NT2/D1 (cell line): Measurements from ENCODE around the gene GBX1.
A peak's percentile ranks its signal among the peaks of the same experiment; 100 is the strongest.

Experiments used
- DNase-seq: peaks from one replicate; pipeline ENCODE4 v3.0.0-alpha.2; 2011; ENCODE audit warnings: low read depth, low spot score
- H3K27me3 ChIP-seq: 2 replicates; pipeline ENCODE4 v1.6.0; 2011; ENCODE audit warnings: mild to moderate bottlenecking; ENCODE audit not compliant: insufficient read length, insufficient read depth
- H3K36me3 ChIP-seq: 2 replicates; pipeline ENCODE4 v1.6.1; 2011; ENCODE audit warnings: mild to moderate bottlenecking, low read length, mixed read lengths; ENCODE audit not compliant: insufficient read depth, insufficient read length
- H3K4me1 ChIP-seq: 2 replicates; pipeline ENCODE4 v1.5.1; 2011; ENCODE audit not compliant: insufficient read depth, insufficient read length
- H3K4me3 ChIP-seq: 2 replicates; pipeline ENCODE4 v1.5.1; 2011; ENCODE audit warnings: low read depth; ENCODE audit not compliant: insufficient read length
- H3K9ac ChIP-seq: 2 replicates; pipeline ENCODE4 v1.6.0; 2011; ENCODE audit warnings: low read depth; ENCODE audit not compliant: insufficient read length
- H3K9me3 ChIP-seq: 2 replicates; pipeline ENCODE4 v1.5.1; 2011; ENCODE audit warnings: mild to moderate bottlenecking, low read length; ENCODE audit not compliant: insufficient read depth
- SUZ12 ChIP-seq: IDR thresholded peaks from 2 replicates; pipeline ENCODE4 v1.6.1; 2011; ENCODE audit not compliant: insufficient read length, insufficient read depth; ENCODE audit errors: extremely low read depth
- YY1 ChIP-seq: IDR thresholded peaks from 2 replicates; pipeline ENCODE4 v1.6.1; 2011; ENCODE audit not compliant: insufficient read length, insufficient read depth
- ZNF274 ChIP-seq: IDR thresholded peaks from 2 replicates; pipeline ENCODE4 v1.6.1; 2011; ENCODE audit warnings: mild to moderate bottlenecking, low read depth, low read length

Gene GBX1

DNA sequence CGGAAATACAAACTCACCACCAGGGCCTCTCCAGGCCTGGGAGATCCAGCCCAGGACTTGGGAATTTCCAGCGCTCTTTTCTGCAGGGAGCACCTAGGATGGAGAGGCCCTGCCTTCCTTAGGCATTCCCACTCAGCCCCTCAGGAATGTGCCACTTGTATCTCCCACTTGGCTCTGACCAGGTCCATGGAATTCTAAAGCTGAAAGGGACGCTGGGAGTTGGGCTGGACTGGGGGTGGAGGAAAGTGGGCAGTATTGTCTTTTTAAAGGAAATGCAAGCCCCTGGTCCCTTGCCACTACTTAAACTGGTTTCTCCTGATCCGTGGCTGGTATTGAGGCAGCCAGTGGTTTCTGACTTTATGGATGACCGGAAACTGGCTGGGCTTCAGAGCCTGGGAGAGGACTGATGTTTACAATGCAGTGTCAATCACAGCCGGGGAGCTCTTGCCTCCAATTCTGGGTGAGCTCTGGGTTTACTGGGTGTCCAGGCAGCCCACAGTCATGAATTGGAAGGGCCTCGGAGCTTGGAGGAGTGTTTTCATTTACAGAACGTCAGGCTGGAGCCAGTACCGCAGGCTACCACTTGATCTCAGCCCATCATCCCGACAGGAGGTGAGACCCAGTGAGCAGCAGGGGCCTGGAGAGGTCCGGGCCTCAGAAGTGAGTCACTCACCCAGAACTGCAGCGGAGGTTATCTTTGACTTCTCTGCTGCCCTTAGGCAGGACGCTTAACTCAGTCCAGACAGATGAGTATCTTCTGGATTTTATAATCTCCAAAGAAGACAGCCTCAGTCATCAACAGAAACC is 53.9 kb downstream of the GBX1 start:
- no peak for TF ChIP-seq SUZ12
- no peak for TF ChIP-seq ZNF274
- TF ChIP-seq YY1 = no peak
- Histone ChIP-seq H3K27me3 (no peaks in the 10 kb centered on the region), H3K4me3 (peak overlapping the region; percentile 40), H3K9me3 (no peaks in the 10 kb centered on the region), H3K4me1 (peaks cover 23% of the 10 kb centered on the region), H3K9ac (peak overlapping the region; percentile 76), H3K36me3 (peaks cover 22% of the 10 kb centered on the region)
- no peak for DNase-seq

- Histone ChIP-seq H3K36me3 (no peaks in the 10 kb centered on the region), H3K9me3 (no peaks in the 10 kb centered on the region), H3K9ac (no peak overlapping the region), H3K27me3 (no peaks in the 10 kb centered on the region), H3K4me1 (peaks cover 20% of the 10 kb centered on the region), H3K4me3 (no peak overlapping the region)
- TF ChIP-seq ZNF274 = no peak
- no peak for TF ChIP-seq YY1
- TF ChIP-seq SUZ12 = no peak
- no peak for DNase-seq
These were observed 56.4 kb downstream of the GBX1 start for GRCh38 chr7:151110941-151111645.

DNA sequence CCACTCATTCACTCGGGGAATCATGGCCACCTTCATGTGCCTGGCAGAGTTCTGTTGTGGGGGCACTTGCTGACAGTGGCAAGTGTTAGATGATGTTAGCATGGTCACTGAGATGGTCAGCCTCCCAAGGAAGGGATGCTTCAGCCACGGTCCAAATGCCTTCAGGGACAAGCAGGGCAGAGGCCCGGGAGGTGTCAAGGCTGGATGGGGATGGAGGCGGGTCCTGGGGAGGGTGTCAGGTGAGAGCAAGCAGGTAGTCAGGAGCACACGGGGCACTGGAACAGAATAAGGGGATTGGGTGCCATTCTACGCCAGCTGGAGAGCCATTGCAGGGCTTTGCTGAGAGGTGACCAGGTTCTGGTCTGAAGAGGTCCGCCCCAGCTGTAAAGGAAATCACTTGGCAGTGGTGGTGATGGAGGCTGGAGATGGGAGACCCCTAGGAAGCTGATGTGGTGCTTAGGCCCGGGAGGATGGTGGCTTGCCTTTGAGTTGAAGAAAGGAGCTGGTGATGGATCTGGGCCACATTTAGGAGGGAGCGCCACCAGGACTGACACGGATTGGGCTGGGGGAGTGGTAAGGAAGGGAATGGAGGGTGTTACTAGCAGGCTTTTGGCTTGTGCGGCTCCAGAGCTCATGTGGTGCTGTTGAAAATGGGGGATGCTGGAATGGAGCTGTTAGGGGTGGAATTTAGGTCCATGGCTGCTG is 57.1 kb downstream of the GBX1 start:
- Histone ChIP-seq H3K36me3 (no peaks in the 10 kb centered on the region), H3K9ac (no peak overlapping the region), H3K27me3 (no peaks in the 10 kb centered on the region), H3K9me3 (no peaks in the 10 kb centered on the region), H3K4me3 (no peak overlapping the region), H3K4me1 (peaks cover 16% of the 10 kb centered on the region)
- no peak for DNase-seq
- TF ChIP-seq SUZ12 = no peak

DNA sequence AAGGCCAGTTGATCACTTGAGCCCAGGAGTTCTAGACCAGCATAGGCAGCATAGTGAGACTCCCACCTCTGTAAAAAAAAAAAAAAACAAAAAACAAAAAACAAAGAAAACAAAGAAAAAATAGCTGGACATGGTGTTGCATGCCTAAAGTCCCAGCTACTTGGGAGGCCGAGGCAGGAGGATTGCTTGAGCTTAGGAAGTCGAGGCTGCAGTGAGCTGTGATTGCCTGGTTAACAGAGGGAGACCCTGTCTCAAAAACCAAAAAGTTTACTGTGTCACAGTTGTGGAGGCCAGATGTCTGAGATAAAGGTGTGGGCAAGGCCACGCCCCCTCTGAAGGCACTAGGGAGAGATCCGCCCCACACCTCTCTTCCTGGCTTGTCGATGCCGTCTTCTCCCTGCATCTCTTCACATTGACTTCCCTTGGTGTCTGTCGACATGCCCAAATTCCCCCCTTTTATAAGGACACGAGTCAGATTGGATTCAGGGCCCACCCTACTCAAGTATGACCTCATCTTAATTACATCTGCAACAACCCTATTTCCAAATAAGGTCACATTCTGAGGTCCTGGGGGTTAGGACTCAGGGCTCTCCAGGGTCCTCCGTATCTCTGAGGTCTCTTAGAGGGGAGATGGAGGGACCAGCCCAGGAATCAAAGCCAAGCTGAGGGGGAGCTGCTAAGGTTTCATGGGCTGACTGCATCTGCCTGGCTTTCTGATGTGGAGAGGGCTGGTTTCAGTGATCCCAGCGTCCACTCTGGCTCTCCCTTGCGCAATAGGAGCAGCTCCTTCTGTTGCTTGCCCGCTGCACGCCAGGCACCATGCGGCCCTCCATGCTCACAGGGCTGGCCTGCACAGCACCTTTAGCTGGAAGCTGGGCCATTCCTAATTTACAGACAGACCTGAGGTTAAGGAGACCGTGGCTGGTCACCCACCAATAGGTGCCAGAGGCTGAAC is 58.1 kb downstream of the GBX1 start:
- Histone ChIP-seq H3K27me3 (no peaks in the 10 kb centered on the region), H3K9me3 (no peaks in the 10 kb centered on the region), H3K4me3 (no peak overlapping the region), H3K4me1 (peaks cover 15% of the 10 kb centered on the region), H3K36me3 (peaks cover 6% of the 10 kb centered on the region), H3K9ac (no peak overlapping the region)
- no peak for TF ChIP-seq ZNF274
- TF ChIP-seq SUZ12 = no peak
- no peak for TF ChIP-seq YY1
- no peak for DNase-seq

- H3K9me3 ChIP-seq = no peaks in the 10 kb centered on the region
- no peak for DNase-seq
- no peaks in the 10 kb centered on the region for H3K27me3 ChIP-seq
- peaks cover 12% of the 10 kb centered on the region for H3K36me3 ChIP-seq
- H3K9ac ChIP-seq = no peak overlapping the region
- peaks cover 9% of the 10 kb centered on the region for H3K4me1 ChIP-seq
- H3K4me3 ChIP-seq = no peak overlapping the region
- TF ChIP-seq ZNF274 (no peak), SUZ12 (no peak), YY1 (no peak)
These were observed 59.6 kb downstream of the GBX1 start for GRCh38 chr7:151107882-151108281.

DNA sequence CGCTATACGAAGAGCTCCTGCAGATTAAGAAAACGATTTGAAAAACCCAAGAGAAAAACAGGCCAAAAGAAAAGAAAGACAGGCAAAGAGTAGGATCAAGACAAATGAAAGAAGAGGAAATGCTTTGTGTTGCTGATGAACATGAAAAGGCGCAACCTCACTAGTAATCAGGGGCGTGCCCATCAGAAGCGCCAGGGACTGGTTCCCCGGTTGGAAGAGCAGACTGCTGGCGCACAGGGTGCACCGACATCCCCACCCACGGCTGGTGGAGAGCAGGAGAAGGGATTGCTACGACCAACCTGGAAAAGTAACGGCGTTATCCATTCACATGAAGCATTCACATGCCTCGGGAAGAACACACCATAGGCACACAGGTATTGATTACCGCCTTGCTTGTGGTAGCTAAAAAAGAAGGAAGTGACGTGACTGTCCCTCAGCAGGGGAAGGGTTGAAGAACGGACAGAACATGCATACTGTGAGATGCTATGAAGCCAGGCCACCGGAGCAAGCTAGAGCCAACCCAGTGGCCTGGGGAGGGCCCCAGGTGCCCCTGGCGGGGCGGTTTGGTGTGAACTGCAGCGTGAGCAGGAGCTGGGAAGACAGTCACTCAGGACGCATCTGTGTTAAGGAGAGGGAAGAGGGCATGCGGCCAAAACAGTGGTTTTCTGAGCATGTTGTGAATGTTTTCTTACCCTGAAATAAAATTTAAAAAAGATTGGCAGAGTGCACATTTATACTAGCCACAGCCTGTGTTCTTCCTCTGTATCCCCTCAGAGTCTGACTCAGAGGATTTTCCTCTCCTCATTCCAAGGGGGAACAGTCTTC is 62.9 kb downstream of the GBX1 start:
- no peaks in the 10 kb centered on the region for H3K9me3 ChIP-seq
- H3K9ac ChIP-seq = no peak overlapping the region
- peaks cover 15% of the 10 kb centered on the region for H3K36me3 ChIP-seq
- no peaks in the 10 kb centered on the region for H3K27me3 ChIP-seq
- H3K4me3 ChIP-seq = no peak overlapping the region
- TF ChIP-seq YY1 (no peak), SUZ12 (no peak), ZNF274 (no peak)
- no peaks in the 10 kb centered on the region for H3K4me1 ChIP-seq
- no peak for DNase-seq
